ENCODE results near the gene EMC8. TPM values are rescaled to one million over a fixed set of nuclear protein-coding genes. Genes with fewer than 3 reads are reported as not detected.

EMC8 gene
- total RNA-seq, 5 donors from 2014 or later (not counting 1 experiment from before 2014, with no cell fraction given) = 27.3 to 34.8 (median 31.1) TPM

- no peak overlapping the region for H3K27ac ChIP-seq (ENCODE audit: low read length)
- POLR2A ChIA-PET = no interaction called here
- 18% methylated on average over 8 of the region's 15 CpGs for whole genome bisulfite sequencing (ENCODE audit: insufficient coverage)
- H3K27me3 ChIP-seq (replicated peaks in 1 of 2; ENCODE audit: control insufficient read depth in 2 of 2, extremely low read depth in 1 of 2, insufficient read depth in 2 of 2, low read length in 1 of 2) = peaks cover 0 to 49% of the 10 kb centered on the region in 2 experiments
- Mint-ChIP-seq H3K4me3 (no peak overlapping the region), H3K27me3 (peaks cover 30 to 31% of the 10 kb centered on the region in 2 donors), H3K9me3 (no peaks in the 10 kb centered on the region), H3K36me3 (no peaks in the 10 kb centered on the region), H3K4me1 (peaks cover 6 to 11% (median 7%) of the 10 kb centered on the region in 3 donors), H3K27ac (no peak overlapping the region)
- H3K4me3 ChIP-seq (ENCODE audit: control insufficient read depth in 1 of 2, extremely low read depth in 1 of 2, low read length in 1 of 2) = no peak overlapping the region
- ATAC-seq (replicated peaks in 1 of 4) (no peak), DNase-seq (no peak)
- CTCF ChIA-PET = no interaction called here
- no peaks in the 10 kb centered on the region for H3K9me3 ChIP-seq
- H3K4me1 ChIP-seq (ENCODE audit: control insufficient read depth in 1 of 2, extremely low read depth in 1 of 2, insufficient read depth in 2 of 2, low read length in 2 of 2) = no peaks in the 10 kb centered on the region
- no peaks in the 10 kb centered on the region for H3K36me3 ChIP-seq (ENCODE audit: control insufficient read depth in 2 of 2, extremely low read depth in 1 of 2, insufficient read depth in 1 of 2, low read length in 1 of 2)
Measured at GRCh38 chr16:85844786-85845185, 45.4 kb upstream of the EMC8 start.

GRCh38 chr16:85844169-85844481 is 44.8 kb upstream of the EMC8 start:
- ChIA-PET POLR2A (no interaction called here), CTCF (no interaction called here)
- H3K4me3 Mint-ChIP-seq = no peak overlapping the region
- no peaks in the 10 kb centered on the region for H3K36me3 Mint-ChIP-seq
- H3K4me1 ChIP-seq (ENCODE audit: control insufficient read depth in 1 of 2, extremely low read depth in 1 of 2, insufficient read depth in 2 of 2, low read length in 2 of 2) = no peaks in the 10 kb centered on the region
- H3K27me3 ChIP-seq (replicated peaks in 1 of 2; ENCODE audit: control insufficient read depth in 2 of 2, extremely low read depth in 1 of 2, insufficient read depth in 2 of 2, low read length in 1 of 2) = peaks cover 0 to 56% of the 10 kb centered on the region in 2 experiments
- no peaks in the 10 kb centered on the region for H3K36me3 ChIP-seq (ENCODE audit: control insufficient read depth in 2 of 2, extremely low read depth in 1 of 2, insufficient read depth in 1 of 2, low read length in 1 of 2)
- ATAC-seq (replicated peaks in 1 of 4) (no peak), DNase-seq (no peak)
- H3K9me3 ChIP-seq = no peaks in the 10 kb centered on the region
- peaks cover 6 to 11% (median 7%) of the 10 kb centered on the region in 3 donors for H3K4me1 Mint-ChIP-seq
- peaks cover 32 to 34% of the 10 kb centered on the region in 2 donors for H3K27me3 Mint-ChIP-seq
- H3K4me3 ChIP-seq (ENCODE audit: control insufficient read depth in 1 of 2, extremely low read depth in 1 of 2, low read length in 1 of 2) = no peak overlapping the region
- H3K27ac Mint-ChIP-seq = no peak overlapping the region
- H3K9me3 Mint-ChIP-seq = no peaks in the 10 kb centered on the region
- no peak overlapping the region for H3K27ac ChIP-seq (ENCODE audit: low read length)

GRCh38 chr16:85843471-85844168 is 44.3 kb upstream of the EMC8 start:
- no peaks in the 10 kb centered on the region for H3K36me3 ChIP-seq (ENCODE audit: control insufficient read depth in 2 of 2, extremely low read depth in 1 of 2, insufficient read depth in 1 of 2, low read length in 1 of 2)
- no peaks in the 10 kb centered on the region for H3K9me3 ChIP-seq
- ATAC-seq (replicated peaks in 1 of 4) (no peak), DNase-seq (no peak)
- H3K4me1 Mint-ChIP-seq = peaks cover 6 to 11% (median 7%) of the 10 kb centered on the region in 3 donors
- WGBS (ENCODE audit: insufficient coverage) = 88% methylated on average over 9 of the region's 11 CpGs
- no peak overlapping the region for H3K4me3 ChIP-seq (ENCODE audit: control insufficient read depth in 1 of 2, extremely low read depth in 1 of 2, low read length in 1 of 2)
- ChIA-PET CTCF (no interaction called here), POLR2A (no interaction called here)
- H3K4me1 ChIP-seq (ENCODE audit: control insufficient read depth in 1 of 2, extremely low read depth in 1 of 2, insufficient read depth in 2 of 2, low read length in 2 of 2) = no peaks in the 10 kb centered on the region
- H3K27me3 ChIP-seq (replicated peaks in 1 of 2; ENCODE audit: control insufficient read depth in 2 of 2, extremely low read depth in 1 of 2, insufficient read depth in 2 of 2, low read length in 1 of 2) = peaks cover 0 to 61% of the 10 kb centered on the region in 2 experiments
- no peak overlapping the region for H3K27ac ChIP-seq (ENCODE audit: low read length)
- no peaks in the 10 kb centered on the region for H3K9me3 Mint-ChIP-seq
- H3K4me3 Mint-ChIP-seq = no peak overlapping the region
- no peaks in the 10 kb centered on the region for H3K36me3 Mint-ChIP-seq
- H3K27ac Mint-ChIP-seq = no peak overlapping the region
- H3K27me3 Mint-ChIP-seq = peaks cover 32 to 37% of the 10 kb centered on the region in 2 donors

GRCh38 chr16:85842848-85843247 is 43.5 kb upstream of the EMC8 start:
- Mint-ChIP-seq H3K27ac (no peak overlapping the region), H3K4me3 (no peak overlapping the region)
- no peaks in the 10 kb centered on the region for H3K9me3 ChIP-seq

GRCh38 chr16:85842435-85842834 is 43.1 kb upstream of the EMC8 start:
- 85% methylated on average over 5 of the region's 9 CpGs for WGBS (ENCODE audit: insufficient coverage)
- DNase-seq (no peak), ATAC-seq (replicated peaks in 1 of 4) (no peak)
- H3K9me3 ChIP-seq = no peaks in the 10 kb centered on the region
- ChIA-PET CTCF (no interaction called here), POLR2A (no interaction called here)
- H3K4me1 ChIP-seq (ENCODE audit: control insufficient read depth in 1 of 2, extremely low read depth in 1 of 2, insufficient read depth in 2 of 2, low read length in 2 of 2) = no peaks in the 10 kb centered on the region
- peaks cover 30 to 34% of the 10 kb centered on the region in 2 donors for H3K27me3 Mint-ChIP-seq
- no peaks in the 10 kb centered on the region for H3K9me3 Mint-ChIP-seq
- H3K27ac Mint-ChIP-seq = no peak overlapping the region
- H3K36me3 ChIP-seq (ENCODE audit: control insufficient read depth in 2 of 2, extremely low read depth in 1 of 2, insufficient read depth in 1 of 2, low read length in 1 of 2) = no peaks in the 10 kb centered on the region
- H3K4me3 ChIP-seq (ENCODE audit: control insufficient read depth in 1 of 2, extremely low read depth in 1 of 2, low read length in 1 of 2) = no peak overlapping the region
- H3K27me3 ChIP-seq (replicated peaks in 1 of 2; ENCODE audit: control insufficient read depth in 2 of 2, extremely low read depth in 1 of 2, insufficient read depth in 2 of 2, low read length in 1 of 2) = peaks cover 0 to 56% of the 10 kb centered on the region in 2 experiments
- peaks cover 6 to 7% (median 7%) of the 10 kb centered on the region in 3 donors for H3K4me1 Mint-ChIP-seq
- no peaks in the 10 kb centered on the region for H3K36me3 Mint-ChIP-seq
- H3K4me3 Mint-ChIP-seq = no peak overlapping the region
- H3K27ac ChIP-seq (ENCODE audit: low read length) = no peak overlapping the region

More at GRCh38 chr16:85842848-85843247, 43.5 kb upstream of the EMC8 start:
- H3K4me3 ChIP-seq (ENCODE audit: control insufficient read depth in 1 of 2, extremely low read depth in 1 of 2, low read length in 1 of 2) = no peak overlapping the region
- ChIA-PET POLR2A (no interaction called here), CTCF (no interaction called here)
- 92% methylated on average over 5 of the region's 9 CpGs for WGBS (ENCODE audit: insufficient coverage)
- ATAC-seq (replicated peaks in 1 of 4) (no peak), DNase-seq (no peak)
- H3K27me3 ChIP-seq (replicated peaks in 1 of 2; ENCODE audit: control insufficient read depth in 2 of 2, extremely low read depth in 1 of 2, insufficient read depth in 2 of 2, low read length in 1 of 2) = peaks cover 0 to 59% of the 10 kb centered on the region in 2 experiments
- no peaks in the 10 kb centered on the region for H3K9me3 Mint-ChIP-seq
- no peaks in the 10 kb centered on the region for H3K36me3 ChIP-seq (ENCODE audit: control insufficient read depth in 2 of 2, extremely low read depth in 1 of 2, insufficient read depth in 1 of 2, low read length in 1 of 2)
- no peaks in the 10 kb centered on the region for H3K4me1 ChIP-seq (ENCODE audit: control insufficient read depth in 1 of 2, extremely low read depth in 1 of 2, insufficient read depth in 2 of 2, low read length in 2 of 2)
- H3K27me3 Mint-ChIP-seq = peaks cover 33% of the 10 kb centered on the region in 2 donors
- peaks cover 6 to 11% (median 7%) of the 10 kb centered on the region in 3 donors for H3K4me1 Mint-ChIP-seq
- H3K27ac ChIP-seq (ENCODE audit: low read length) = no peak overlapping the region
- no peaks in the 10 kb centered on the region for H3K36me3 Mint-ChIP-seq

- Histone ChIP-seq H3K9me3 (no peaks in the 10 kb centered on the region), H3K4me3 (ENCODE audit: control insufficient read depth in 1 of 2, extremely low read depth in 1 of 2, low read length in 1 of 2) (no peak overlapping the region), H3K27ac (ENCODE audit: low read length) (no peak overlapping the region), H3K36me3 (ENCODE audit: control insufficient read depth in 2 of 2, extremely low read depth in 1 of 2, insufficient read depth in 1 of 2, low read length in 1 of 2) (no peaks in the 10 kb centered on the region), H3K27me3 (replicated peaks in 1 of 2; ENCODE audit: control insufficient read depth in 2 of 2, extremely low read depth in 1 of 2, insufficient read depth in 2 of 2, low read length in 1 of 2) (peaks cover 0 to 61% of the 10 kb centered on the region in 2 experiments), H3K4me1 (ENCODE audit: control insufficient read depth in 1 of 2, extremely low read depth in 1 of 2, insufficient read depth in 2 of 2, low read length in 2 of 2) (no peaks in the 10 kb centered on the region)
- ChIA-PET POLR2A (no interaction called here), CTCF (interaction anchor here in 1 of 2 donors (1.0 kb wide), 1 partner anchor 20 kb away, joined by 3 read pairs; no protein-coding TSS in a partner anchor)
- Mint-ChIP-seq H3K36me3 (no peaks in the 10 kb centered on the region), H3K27ac (no peak overlapping the region), H3K4me1 (peaks cover 5 to 7% (median 6%) of the 10 kb centered on the region in 3 donors), H3K4me3 (no peak overlapping the region), H3K9me3 (no peaks in the 10 kb centered on the region), H3K27me3 (peaks cover 26 to 30% of the 10 kb centered on the region in 2 donors)
- no peak for ATAC-seq (replicated peaks in 1 of 4)
- DNase-seq = no peak
- WGBS (ENCODE audit: insufficient coverage) = 90% methylated on average over 10 of the region's 10 CpGs
Measured at GRCh38 chr16:85840801-85841200, 41.5 kb upstream of the EMC8 start.
